B cell (primary cell): ENCODE measurements around the gene LRTM2. TPM values are rescaled to one million over a fixed set of nuclear protein-coding genes. Genes with fewer than 3 reads are reported as not detected.

Experiments
- ATAC-seq: fragments of 200-7000 bp; cut with Tn5 transposase; one replicate; pipeline ENCODE4 v1.10.0; 2021; ENCODE audit warnings: low read depth, mild to moderate bottlenecking, moderate number of reproducible peaks, moderate library complexity
- CTCF ChIA-PET: fragments of 350-600 bp; sonication (Branson Sonifier 250); formaldehyde crosslinking; loops from one replicate; lab custom pipeline; 2021; ENCODE audit warnings: antibody characterized with exemption, inconsistent platforms; lab: Charles Lee
- POLR2A ChIA-PET: fragments of 350-600 bp; sonication (Branson Sonifier 250); formaldehyde crosslinking; loops from one replicate; lab custom pipeline; 2021; ENCODE audit warnings: antibody characterized with exemption; lab: Charles Lee
- DNase-seq: peaks from one replicate; pipeline ENCODE4 v3.0.0; 2013
- H2AFZ ChIP-seq: 2 replicates; pipeline ENCODE4 v1.6.1; 2012; ENCODE audit warnings: mild to moderate bottlenecking, low read depth, low read length; ENCODE audit not compliant: insufficient read depth, poor library complexity, severe bottlenecking
- H3K27ac ChIP-seq, 2 donors: 1 replicate in 1 of 2; 2 replicates in 1 of 2; pipeline ENCODE4 v1.5.1; 2012 to 2013; ENCODE audit warnings: low read length in 2 of 2, mild to moderate bottlenecking in 2 of 2, moderate library complexity in 1 of 2
- H3K27me3 ChIP-seq, 4 experiments: fragments of 200-600 bp in 1 of 4; sonication (generic) in 1 of 4; replicated peaks in 1 of 4; 1 replicate in 2 of 4; 2 replicates in 2 of 4; pipeline versions ENCODE4 v1.6.1 to v1.7.0; 2013 to 2016; ENCODE audit warnings: low read length in 3 of 4, mild to moderate bottlenecking in 2 of 4, mixed read lengths in 1 of 4, moderate library complexity in 1 of 4; ENCODE audit not compliant: insufficient read depth in 4 of 4, control insufficient read depth in 3 of 4; ENCODE audit errors: control extremely low read depth in 1 of 4
- H3K36me3 ChIP-seq, 2 experiments: replicated peaks in 1 of 2; 1 replicate in 1 of 2; 2 replicates in 1 of 2; pipeline versions ENCODE4 v1.6.1 to v1.7.1; 2013; ENCODE audit warnings: low read length in 1 of 2; ENCODE audit not compliant: insufficient read depth in 2 of 2, control insufficient read depth in 1 of 2; ENCODE audit errors: control extremely low read depth in 1 of 2, extremely low read depth in 1 of 2
- H3K4me1 ChIP-seq, 2 donors: fragments of 200-600 bp in 1 of 2; sonication (generic) in 1 of 2; 1 replicate in 1 of 2; 2 replicates in 1 of 2; pipeline versions ENCODE4 v1.5.1 to v1.6.1; 2013 to 2017; ENCODE audit warnings: low read length in 2 of 2; ENCODE audit not compliant: control insufficient read depth in 2 of 2, insufficient read depth in 2 of 2
- H3K4me2 ChIP-seq: replicated peaks from 2 replicates; pipeline ENCODE3; 2012; ENCODE audit warnings: mild to moderate bottlenecking, low read depth, low read length; ENCODE audit not compliant: poor library complexity, severe bottlenecking
- H3K4me3 ChIP-seq, 5 experiments: fragments of 200-600 bp in 1 of 5; sonication (generic) in 1 of 5; 1 replicate in 3 of 5; 2 replicates in 2 of 5; pipeline versions ENCODE4 v1.5.1 to v1.7.0; 2011 to 2016; ENCODE audit warnings: low read length in 4 of 5, mild to moderate bottlenecking in 4 of 5, low read depth in 2 of 5, control low read depth in 1 of 5, moderate library complexity in 1 of 5; ENCODE audit not compliant: insufficient read depth in 1 of 5; ENCODE audit errors: control extremely low read depth in 1 of 5, extremely low read depth in 1 of 5
- H3K79me2 ChIP-seq: fragments of 200-600 bp; sonication (generic); one replicate; pipeline ENCODE4 v1.6.0; 2016; ENCODE audit warnings: low read length; ENCODE audit not compliant: control insufficient read depth, insufficient read depth
- H3K9ac ChIP-seq: fragments of 200-600 bp; sonication (generic); 2 replicates; pipeline ENCODE4 v1.6.1; 2017; ENCODE audit warnings: mild to moderate bottlenecking, low read length, moderate library complexity
- H3K9me3 ChIP-seq, 3 donors: one replicate each; pipeline versions ENCODE4 v1.6.1 to v1.7.1; 2013; ENCODE audit warnings: low read length in 2 of 3; ENCODE audit not compliant: control insufficient read depth in 2 of 3, insufficient read depth in 1 of 3; ENCODE audit errors: control extremely low read depth in 1 of 3
- H4K20me1 ChIP-seq: 2 replicates; pipeline ENCODE4 v1.6.0; 2012; ENCODE audit warnings: mild to moderate bottlenecking, low read length; ENCODE audit not compliant: insufficient read depth, control insufficient read depth, poor library complexity, severe bottlenecking
- H3K27ac Mint-ChIP-seq: one replicate; pipeline ENCODE4 v1.8.0; 2021; ENCODE audit warnings: mixed read lengths
- H3K27me3 Mint-ChIP-seq: one replicate; pipeline ENCODE4 v1.8.0; 2021; ENCODE audit warnings: mixed read lengths
- H3K4me1 Mint-ChIP-seq: one replicate; pipeline ENCODE4 v1.8.0; 2021; ENCODE audit warnings: mixed read lengths
- H3K4me3 Mint-ChIP-seq: one replicate; pipeline ENCODE4 v1.8.0; 2021; ENCODE audit warnings: mixed read lengths
- H3K9me3 Mint-ChIP-seq: one replicate; pipeline ENCODE4 v1.8.0; 2022; ENCODE audit warnings: mixed read lengths; ENCODE audit not compliant: insufficient read depth
- EZH2 ChIP-seq: IDR thresholded peaks from 2 replicates; pipeline ENCODE4 v1.6.1; 2012; ENCODE audit warnings: borderline replicate concordance, low read depth, mild to moderate bottlenecking, moderate library complexity, low read length; ENCODE audit not compliant: insufficient read depth, poor library complexity, severe bottlenecking
- WGBS: methylation state at CpG from one replicate; pipeline ENCODE4 v1.1.5; 2013; ENCODE audit warnings: missing lambda C conversion rate; ENCODE audit not compliant: insufficient coverage; 5-methylcytosine and 5-hydroxymethylcytosine counted together
- intact Hi-C: fragments of 100-400 bp; cut with micrococcal nuclease; formaldehyde crosslinking; loops from one replicate; pipeline ENCODE4 v1.10.0; 2022
- polyA plus RNA-seq: library from polyadenylated mRNA; depleted of rRNA; stranded (reverse); fragments of >200 nt; gene quantifications from 2 replicates; pipeline ENCODE4 v1.2.3, GENCODE V29; 2012
- total RNA-seq, 2 donors: library from RNA; stranded (reverse); fragments of 120-200 nt in 1 of 2; gene quantifications; 1 replicate in 1 of 2; 2 replicates in 1 of 2; pipeline versions ENCODE4 v1.2.3 to v1.2.4, GENCODE V29; 2013 to 2022
- TF ChIP-seq, protein P1 (sequence below): fragments of 200-600 bp; IDR thresholded peaks from one replicate; pipeline ENCODE4 v1.8.0; 2022; ENCODE audit warnings: antibody characterized with exemption, mild to moderate bottlenecking

Gene LRTM2
- total and polyA plus RNA-seq, 2 donors (not counting 1 experiment from before 2014, with no cell fraction given): not detected

GRCh38 chr12:1781772-1782171 is 38.6 kb upstream of the LRTM2 start:
- H3K4me2 ChIP-seq: no peak overlapping the region
- intact Hi-C loops: no loop called here
- H3K9me3 ChIP-seq: no peaks in the 10 kb centered on the region
- H3K4me3 ChIP-seq: no peak overlapping the region
- ATAC-seq (no peak), DNase-seq (no peak)
- no peaks in the 10 kb centered on the region for H3K27me3 Mint-ChIP-seq
- no peaks in the 10 kb centered on the region for H3K27me3 ChIP-seq
- H4K20me1 ChIP-seq: no peaks in the 10 kb centered on the region
- no peaks in the 10 kb centered on the region for H3K79me2 ChIP-seq
- peaks cover 17 to 53% of the 10 kb centered on the region in 2 experiments for H3K36me3 ChIP-seq
- POLR2A ChIA-PET: interaction anchor here (0.6 kb wide), 1 partner anchor 129 kb away, joined by 6 read pairs; no protein-coding TSS in a partner anchor
- H3K27ac Mint-ChIP-seq: no peak overlapping the region
- no peak overlapping the region for H3K4me3 Mint-ChIP-seq
- H3K4me1 ChIP-seq: no peaks in the 10 kb centered on the region
- H2AFZ ChIP-seq: no peak overlapping the region
- CTCF ChIA-PET: interaction anchor here (1.4 to 15.6 kb wide), 3 partner anchors 9 to 158 kb away, joined by 7 to 620 read pairs (median 9); no protein-coding TSS in a partner anchor
- no peaks in the 10 kb centered on the region for H3K4me1 Mint-ChIP-seq
- H3K9me3 Mint-ChIP-seq: no peaks in the 10 kb centered on the region
- TF ChIP-seq, protein P1, sequence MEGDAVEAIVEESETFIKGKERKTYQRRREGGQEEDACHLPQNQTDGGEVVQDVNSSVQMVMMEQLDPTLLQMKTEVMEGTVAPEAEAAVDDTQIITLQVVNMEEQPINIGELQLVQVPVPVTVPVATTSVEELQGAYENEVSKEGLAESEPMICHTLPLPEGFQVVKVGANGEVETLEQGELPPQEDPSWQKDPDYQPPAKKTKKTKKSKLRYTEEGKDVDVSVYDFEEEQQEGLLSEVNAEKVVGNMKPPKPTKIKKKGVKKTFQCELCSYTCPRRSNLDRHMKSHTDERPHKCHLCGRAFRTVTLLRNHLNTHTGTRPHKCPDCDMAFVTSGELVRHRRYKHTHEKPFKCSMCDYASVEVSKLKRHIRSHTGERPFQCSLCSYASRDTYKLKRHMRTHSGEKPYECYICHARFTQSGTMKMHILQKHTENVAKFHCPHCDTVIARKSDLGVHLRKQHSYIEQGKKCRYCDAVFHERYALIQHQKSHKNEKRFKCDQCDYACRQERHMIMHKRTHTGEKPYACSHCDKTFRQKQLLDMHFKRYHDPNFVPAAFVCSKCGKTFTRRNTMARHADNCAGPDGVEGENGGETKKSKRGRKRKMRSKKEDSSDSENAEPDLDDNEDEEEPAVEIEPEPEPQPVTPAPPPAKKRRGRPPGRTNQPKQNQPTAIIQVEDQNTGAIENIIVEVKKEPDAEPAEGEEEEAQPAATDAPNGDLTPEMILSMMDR: no peak
- TF ChIP-seq EZH2: no peak
- H3K9ac ChIP-seq: no peak overlapping the region
- H3K27ac ChIP-seq: no peak overlapping the region
- 60% methylated on average over 1 of the region's 2 CpGs for WGBS

- ChIA-PET POLR2A (interaction anchor here (0.6 kb wide), 1 partner anchor 129 kb away, joined by 6 read pairs; no protein-coding TSS in a partner anchor), CTCF (interaction anchor here (1.4 to 15.6 kb wide), 3 partner anchors 9 to 158 kb away, joined by 7 to 620 read pairs (median 9); no protein-coding TSS in a partner anchor)
- Histone ChIP-seq H3K9me3 (no peaks in the 10 kb centered on the region), H2AFZ (no peak overlapping the region), H3K79me2 (no peaks in the 10 kb centered on the region), H3K4me1 (no peaks in the 10 kb centered on the region), H3K9ac (no peak overlapping the region), H3K27ac (no peak overlapping the region), H3K36me3 (peaks cover 22 to 57% of the 10 kb centered on the region in 2 experiments), H4K20me1 (no peaks in the 10 kb centered on the region), H3K4me3 (no peak overlapping the region), H3K27me3 (no peaks in the 10 kb centered on the region), H3K4me2 (no peak overlapping the region)
- DNase-seq: no peak
- TF ChIP-seq, protein P1: no peak
- TF ChIP-seq EZH2: no peak
- Mint-ChIP-seq H3K27me3 (no peaks in the 10 kb centered on the region), H3K4me1 (no peaks in the 10 kb centered on the region), H3K9me3 (no peaks in the 10 kb centered on the region), H3K4me3 (no peak overlapping the region), H3K27ac (no peak overlapping the region)
- intact Hi-C loops: no loop called here
- no peak for ATAC-seq
- no CpG with 5 or more reads among the region's 2 CpGs for WGBS
Measured at GRCh38 chr12:1782215-1782614, 38.1 kb upstream of the LRTM2 start.
